ENCODE results near the gene TAC4.

DNA sequence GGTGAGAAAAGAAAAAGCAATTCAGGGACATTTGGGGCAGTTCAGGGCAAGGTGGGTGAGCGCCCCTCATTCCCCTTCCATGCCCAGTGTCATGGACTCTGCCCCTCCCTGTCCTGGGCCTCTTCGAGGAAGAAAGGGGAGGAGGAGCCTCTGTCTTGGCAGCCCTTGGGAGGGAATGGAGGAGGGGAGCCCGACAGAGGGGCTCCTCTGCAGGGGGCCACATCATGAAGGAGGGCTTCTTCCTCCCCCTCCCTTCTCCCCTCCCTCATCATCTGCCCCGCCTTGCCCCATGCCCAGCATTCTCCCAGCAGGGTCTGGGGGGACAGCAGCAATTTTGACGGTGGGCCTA lies 33.2 kb upstream of the TAC4 start:
- TF ChIP-seq, protein P1, sequence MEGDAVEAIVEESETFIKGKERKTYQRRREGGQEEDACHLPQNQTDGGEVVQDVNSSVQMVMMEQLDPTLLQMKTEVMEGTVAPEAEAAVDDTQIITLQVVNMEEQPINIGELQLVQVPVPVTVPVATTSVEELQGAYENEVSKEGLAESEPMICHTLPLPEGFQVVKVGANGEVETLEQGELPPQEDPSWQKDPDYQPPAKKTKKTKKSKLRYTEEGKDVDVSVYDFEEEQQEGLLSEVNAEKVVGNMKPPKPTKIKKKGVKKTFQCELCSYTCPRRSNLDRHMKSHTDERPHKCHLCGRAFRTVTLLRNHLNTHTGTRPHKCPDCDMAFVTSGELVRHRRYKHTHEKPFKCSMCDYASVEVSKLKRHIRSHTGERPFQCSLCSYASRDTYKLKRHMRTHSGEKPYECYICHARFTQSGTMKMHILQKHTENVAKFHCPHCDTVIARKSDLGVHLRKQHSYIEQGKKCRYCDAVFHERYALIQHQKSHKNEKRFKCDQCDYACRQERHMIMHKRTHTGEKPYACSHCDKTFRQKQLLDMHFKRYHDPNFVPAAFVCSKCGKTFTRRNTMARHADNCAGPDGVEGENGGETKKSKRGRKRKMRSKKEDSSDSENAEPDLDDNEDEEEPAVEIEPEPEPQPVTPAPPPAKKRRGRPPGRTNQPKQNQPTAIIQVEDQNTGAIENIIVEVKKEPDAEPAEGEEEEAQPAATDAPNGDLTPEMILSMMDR (optimal IDR thresholded peaks at IDR 0.05 in 1 of 3, IDR thresholded peaks at IDR 0.05 in 1 of 3, conservative IDR thresholded peaks at IDR 0.05 in 1 of 3; ENCODE audit: extremely low read depth in 1 of 3, insufficient read depth in 2 of 3, low read length in 3 of 3), result no peak
- TF ChIP-seq EZH2 (IDR thresholded peaks at IDR 0.05; ENCODE audit: low read length), result no peak
